Tracheal epithelial cell (primary cell): Measurements from ENCODE around the gene TMPRSS11F. TPM values are rescaled to one million over a fixed set of nuclear protein-coding genes. Genes with fewer than 3 reads are reported as not detected.

ENCODE experiments used
- total RNA-seq: library from RNA; depleted of rRNA; stranded (reverse); fragments of >200 nt; gene quantifications from 2 replicates; pipeline ENCODE4 v1.2.1, GENCODE V29; 2014

Gene TMPRSS11F
- 0.85 and 2.7 TPM in 2 replicates for total RNA-seq

DNA sequence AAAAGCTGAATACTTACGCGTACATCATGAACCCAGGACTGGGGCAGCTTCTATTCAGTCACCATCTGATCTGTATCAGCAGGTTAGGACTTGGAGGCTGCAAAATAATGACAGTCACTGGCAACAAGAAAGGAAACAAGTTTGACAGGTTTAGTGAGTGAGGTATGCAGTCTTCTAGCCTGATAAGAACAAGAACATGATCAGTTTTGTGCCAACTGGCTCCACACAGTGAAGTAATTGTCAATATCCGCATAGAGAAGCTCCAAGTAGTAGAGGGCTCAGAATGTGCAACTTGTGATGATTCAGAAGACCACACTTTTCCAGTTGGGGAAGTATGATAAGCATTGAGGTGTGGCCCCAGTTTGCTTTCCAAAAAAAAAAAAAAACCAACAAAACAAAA, at the start of gene TMPRSS11F:
Gene TMPRSS11F, minus strand, starts transcription at position 77 of the 400 bp plus-strand sequence. Its CDS starts 49 bp downstream, at position 28.

Other genes starting within 250 kb of the TMPRSS11F start
- gene TMPRSS11D, start 245.9 kb downstream of the TMPRSS11F start, total RNA-seq = 0.96 and 3.2 TPM in 2 replicates
- under 0.01 TPM in 1 of 2 replicates, not detected in the other for gene TMPRSS11A, start 166.4 kb downstream of the TMPRSS11F start, total RNA-seq
- gene TMPRSS11B, start 115.8 kb upstream of the TMPRSS11F start, total RNA-seq = under 0.01 and 0.21 TPM in 2 replicates
- 25.4 and 28.9 TPM in 2 replicates for gene YTHDC1, start 220.2 kb upstream of the TMPRSS11F start, total RNA-seq